Fibroblast of skin of left biceps (primary cell): Measurements from ENCODE around the gene TTC9B.
"Not testable (repeated sequence)": the region's sequence is repeated elsewhere in the genome, so short reads cannot be mapped to it uniquely, and the experiment has no call there.

Source experiments
- DNase-seq, 2 experiments: peaks; one replicate each; pipeline ENCODE4 v3.0.0-alpha.2; 2013; ENCODE audit warnings: low read depth in 2 of 2

TTC9B gene

GRCh38 chr19:40214936-40215335, 3.2 kb downstream of the TTC9B start:
- DNase-seq = no peak

DNA sequence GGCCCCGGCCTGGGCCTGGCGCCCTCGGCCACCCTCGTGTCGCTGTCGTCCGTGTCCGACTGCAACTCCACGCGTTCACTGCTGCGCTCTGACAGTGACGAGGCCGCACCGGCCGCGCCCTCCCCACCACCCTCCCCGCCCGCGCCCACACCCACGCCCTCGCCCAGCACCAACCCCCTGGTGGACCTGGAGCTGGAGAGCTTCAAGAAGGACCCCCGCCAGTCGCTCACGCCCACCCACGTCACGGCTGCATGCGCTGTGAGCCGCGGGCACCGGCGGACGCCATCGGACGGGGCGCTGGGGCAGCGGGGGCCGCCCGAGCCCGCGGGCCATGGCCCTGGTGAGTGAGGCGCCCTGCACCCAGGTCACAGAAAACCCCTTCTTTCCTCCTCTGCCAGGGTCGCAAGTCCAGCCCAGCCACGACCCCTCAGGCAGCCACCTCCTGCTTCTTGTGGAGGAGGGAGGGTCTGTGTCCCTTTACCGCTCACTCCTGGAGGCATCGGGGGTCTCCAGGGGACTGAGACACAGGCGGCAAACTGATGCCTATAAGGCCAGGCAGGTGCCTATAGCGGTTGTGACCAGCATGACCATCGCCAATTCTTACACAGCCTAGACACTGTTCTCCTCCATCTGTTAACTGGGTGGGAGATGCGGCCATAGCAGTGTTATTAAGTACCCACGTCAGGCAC, 4.2 kb downstream of the TTC9B start:
- DNase-seq = no peak

GRCh38 chr19:40213251-40213829, 4.8 kb downstream of the TTC9B start:
- DNase-seq = no peak

DNA sequence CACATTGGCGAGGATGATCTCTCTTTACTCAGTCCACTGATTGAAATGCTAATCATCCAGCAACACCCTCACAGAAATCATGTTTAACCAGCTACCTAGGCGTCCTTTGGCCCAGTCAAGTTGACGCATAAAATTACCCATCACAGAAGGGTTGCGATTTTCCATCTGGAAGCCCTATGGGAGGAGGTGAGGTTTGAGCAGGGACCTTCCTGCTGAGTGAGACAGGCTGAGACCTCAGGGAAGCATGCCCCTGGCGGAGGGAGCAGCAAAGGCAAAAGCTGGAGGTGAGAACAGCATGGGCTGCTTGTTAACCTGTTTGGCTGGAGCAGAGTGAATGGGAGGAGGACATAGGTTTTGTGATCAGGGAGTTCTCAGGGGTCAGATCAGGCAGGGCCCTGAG, 7.3 kb downstream of the TTC9B start:
- DNase-seq = no peak

DNA sequence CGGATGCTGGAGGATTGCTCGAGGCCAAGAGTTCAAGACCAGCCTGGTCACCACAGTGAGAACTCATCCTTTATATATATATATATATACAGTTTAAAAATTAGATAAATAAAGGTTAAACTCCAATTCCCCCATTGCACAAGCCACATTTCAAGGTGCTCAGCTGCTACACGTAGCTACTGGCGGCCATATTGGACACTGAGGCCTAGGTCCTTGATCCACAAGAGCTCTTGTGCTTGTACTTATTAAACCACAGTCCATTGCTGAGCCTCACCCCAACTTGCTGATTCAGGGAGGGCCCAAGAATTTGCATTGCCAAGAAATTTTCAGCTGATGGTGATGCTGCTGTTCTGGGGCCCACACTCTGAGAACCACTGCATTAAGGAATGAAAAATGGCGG, 9.6 kb downstream of the TTC9B start:
- no peak for DNase-seq

DNA sequence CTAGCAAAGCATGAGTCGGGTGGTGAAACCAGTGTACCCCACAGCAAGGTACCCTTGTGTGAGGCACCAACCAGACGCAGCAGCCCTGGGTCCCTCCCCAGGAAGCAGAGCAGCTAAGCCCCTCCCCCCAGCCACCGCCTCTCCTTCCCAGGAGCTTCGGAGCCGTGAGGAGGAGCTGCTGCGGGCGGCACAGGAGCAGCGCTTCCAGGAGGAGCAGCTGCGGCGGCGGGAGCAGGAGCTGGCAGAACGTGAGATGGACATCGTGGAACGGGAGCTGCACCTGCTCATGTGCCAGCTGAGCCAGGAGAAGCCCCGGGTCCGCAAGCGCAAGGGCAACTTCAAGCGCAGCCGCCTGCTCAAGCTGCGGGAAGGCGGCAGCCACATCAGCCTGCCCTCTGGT, 12.4 kb downstream of the TTC9B start:
- no peak for DNase-seq

- DNase-seq = no peak
Observed at GRCh38 chr19:40204381-40204780, 13.8 kb downstream of the TTC9B start.

- no peak for DNase-seq
Observed at GRCh38 chr19:40200341-40201099, 17.7 kb downstream of the TTC9B start.

- no peak for DNase-seq
Observed at GRCh38 chr19:40198272-40198990, 19.8 kb downstream of the TTC9B start.

DNA sequence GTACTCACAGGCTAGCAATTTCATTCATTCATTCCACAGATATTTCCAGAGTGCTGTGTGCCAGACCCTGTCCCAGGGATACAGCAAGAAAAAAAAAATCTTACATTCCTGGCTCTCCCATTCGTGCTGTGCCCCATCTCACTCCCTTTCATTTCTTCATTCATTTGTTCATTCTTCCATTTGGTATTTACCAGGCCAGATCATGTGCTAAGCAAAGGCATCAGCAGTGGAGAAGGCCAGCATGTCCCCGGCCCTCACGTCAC, 24.7 kb downstream of the TTC9B start:
- DNase-seq = no peak

GRCh38 chr19:40192758-40193586, 25.2 kb downstream of the TTC9B start:
- DNase-seq = no peak

GRCh38 chr19:40191836-40192646, 26.1 kb downstream of the TTC9B start:
- DNase-seq = no peak

GRCh38 chr19:40190891-40191835, 27.0 kb downstream of the TTC9B start, which contains the start of gene MAP3K10:
Gene MAP3K10 (plus strand): TSS chr19:40191426. CDS start chr19:40192032, 606 bp downstream.
- DNase-seq = peak; percentile 26 to 36

DNA sequence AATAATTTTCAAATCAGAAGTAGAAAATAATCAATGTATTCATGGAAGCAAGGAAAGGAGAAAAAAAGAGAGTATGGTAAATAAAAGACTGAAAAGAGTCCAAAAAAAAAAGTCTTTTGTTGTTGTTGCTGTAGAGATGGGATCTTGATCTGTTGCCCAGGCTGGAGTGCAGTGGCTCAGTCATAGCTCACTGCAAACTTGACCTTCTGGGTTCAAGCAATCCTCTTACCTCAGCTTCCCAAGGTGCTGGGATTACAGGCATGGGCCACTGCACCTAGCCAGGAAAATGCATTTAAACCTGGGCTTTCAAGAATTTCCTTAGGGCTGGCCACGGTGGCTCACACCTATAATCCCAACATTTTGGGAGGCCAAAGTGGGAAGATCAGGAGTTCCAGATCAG, 33.9 kb downstream of the TTC9B start:
- DNase-seq = no peak

DNA sequence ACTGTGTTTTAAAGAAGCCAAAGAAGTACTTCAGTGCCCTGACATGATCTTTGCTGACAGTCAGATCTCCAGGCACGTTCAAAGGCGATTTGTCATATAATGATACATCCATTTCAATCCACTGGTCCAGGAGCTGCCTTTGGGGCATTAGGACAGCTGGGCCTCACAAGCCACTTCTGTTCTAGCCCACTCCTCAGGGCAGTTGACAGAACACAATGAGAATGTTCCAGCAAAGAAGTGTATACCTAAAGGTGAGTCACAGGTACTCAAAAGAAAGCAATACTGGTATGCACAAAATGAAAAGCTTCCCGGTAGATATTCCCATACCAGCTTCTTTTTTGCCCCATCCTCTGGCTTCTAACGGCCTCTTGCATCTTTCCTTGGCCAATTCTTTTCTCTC, 39.4 kb downstream of the TTC9B start:
- DNase-seq = no peak

GRCh38 chr19:40177286-40178070, 40.7 kb downstream of the TTC9B start:
- DNase-seq = no peak

GRCh38 chr19:40175820-40176219, 42.4 kb downstream of the TTC9B start:
- no peak for DNase-seq

- no peak for DNase-seq
Observed at GRCh38 chr19:40174092-40174491, 44.1 kb downstream of the TTC9B start.

DNA sequence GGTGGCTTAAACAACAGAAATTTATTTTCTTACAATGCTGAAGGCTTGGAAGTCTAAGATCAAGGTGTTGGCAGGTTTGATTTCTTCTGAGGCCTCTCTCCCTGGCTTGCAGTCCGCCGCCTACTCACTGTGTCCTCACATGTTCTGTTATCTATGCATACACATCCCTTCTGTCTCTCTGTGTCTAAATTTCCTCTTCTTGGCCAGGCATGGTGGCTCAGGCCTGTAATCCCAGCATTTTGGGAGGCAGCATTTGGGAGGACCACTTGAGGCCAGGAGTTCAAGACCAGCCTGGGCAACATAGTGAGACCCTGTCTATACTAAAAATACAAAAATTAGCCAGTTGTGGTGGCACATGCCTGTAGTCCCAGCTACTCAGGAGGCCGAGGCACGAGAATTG, 46.9 kb downstream of the TTC9B start:
- not testable (repeated sequence) for DNase-seq
